CD4-positive, alpha-beta T cell treated with Interleukin-17A for 4 hours (primary cell): Measurements from ENCODE around the gene MGMT.

Source experiments
- DNase-seq: peaks from one replicate; pipeline ENCODE4 v3.0.0-alpha.2; 2020; ENCODE audit warnings: mixed read lengths

MGMT gene

DNA sequence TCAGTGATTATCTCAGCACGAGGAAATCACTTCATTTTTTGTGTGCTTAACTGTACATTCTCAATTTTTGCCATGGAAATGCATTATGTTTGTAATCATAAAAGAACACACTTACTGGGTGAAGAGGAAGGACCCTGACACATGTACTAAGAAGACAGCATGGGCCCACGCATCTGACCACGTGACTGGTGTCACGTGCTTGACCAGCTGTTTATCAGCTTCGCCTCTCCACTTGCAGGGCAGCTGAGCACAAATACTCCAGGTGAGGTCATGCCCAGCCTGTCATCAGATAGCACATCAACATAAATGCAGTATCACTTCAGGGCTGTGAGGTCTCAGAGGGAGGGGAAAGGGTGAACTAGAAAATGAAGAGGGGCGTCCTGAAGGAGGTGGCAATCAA is 317.2 kb downstream of the MGMT start:
- no peak for DNase-seq

DNA sequence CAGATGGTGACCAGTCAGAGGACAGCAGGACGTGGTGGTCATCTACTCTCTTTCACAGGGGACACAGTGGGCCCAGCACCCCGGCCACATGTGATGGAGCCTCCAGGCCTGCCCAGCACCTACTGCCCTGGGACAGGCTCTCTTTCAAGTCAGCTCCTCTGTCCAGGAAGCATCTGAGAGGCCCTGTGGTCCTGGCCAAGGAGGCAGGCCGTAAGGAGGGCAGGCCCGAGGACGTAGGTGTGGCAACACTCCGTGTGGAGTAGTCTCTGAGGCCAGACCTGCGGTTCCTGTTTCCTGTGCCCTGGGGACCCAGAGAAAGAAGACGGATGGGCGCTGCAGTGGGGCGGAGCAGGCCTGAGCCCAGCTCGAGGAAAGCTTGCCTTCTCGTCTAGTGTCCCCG is 317.9 kb downstream of the MGMT start:
- no peak for DNase-seq

DNA sequence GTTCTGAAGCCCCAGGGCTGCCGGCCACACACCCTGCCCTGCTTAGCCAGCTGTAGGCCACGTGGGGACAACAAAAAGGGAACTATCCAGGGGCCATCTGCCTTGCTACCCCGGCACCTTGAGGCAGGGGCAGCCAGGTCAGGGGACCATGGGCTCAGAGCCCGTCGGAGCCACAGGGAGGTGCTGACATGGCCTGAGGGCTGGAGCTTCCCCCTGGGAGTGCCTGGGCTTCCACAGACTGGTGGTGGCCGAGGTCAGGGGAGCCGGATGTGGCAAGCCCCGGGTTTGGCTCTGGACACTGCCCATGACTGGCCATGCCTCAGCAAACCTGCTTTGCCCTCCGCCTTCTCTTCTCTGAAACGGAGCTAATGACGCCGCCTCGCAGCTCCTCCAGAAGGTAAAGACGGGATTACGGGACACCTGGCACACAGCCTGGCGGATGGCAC is 318.5 kb downstream of the MGMT start:
- no peak for DNase-seq

DNA sequence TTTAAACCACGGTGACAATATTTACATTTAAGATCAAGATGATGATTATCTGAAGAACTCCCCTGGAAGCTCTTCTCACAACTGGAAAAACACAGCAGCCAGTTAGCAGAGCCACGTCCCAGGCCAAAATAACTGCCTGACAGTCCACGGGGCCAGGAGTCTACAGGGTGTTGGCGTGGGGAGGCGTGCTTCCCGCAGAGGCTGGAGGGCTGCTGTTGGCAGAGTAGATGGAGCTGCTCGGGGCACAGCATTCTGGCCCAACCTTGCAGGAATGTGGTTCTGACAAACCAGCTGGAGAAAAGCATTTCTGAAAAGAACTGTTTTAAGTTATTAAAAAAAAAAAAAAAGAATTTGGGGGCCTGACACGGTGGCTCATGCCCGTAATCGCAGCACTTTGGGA is 319.2 kb downstream of the MGMT start:
- DNase-seq: no peak

DNA sequence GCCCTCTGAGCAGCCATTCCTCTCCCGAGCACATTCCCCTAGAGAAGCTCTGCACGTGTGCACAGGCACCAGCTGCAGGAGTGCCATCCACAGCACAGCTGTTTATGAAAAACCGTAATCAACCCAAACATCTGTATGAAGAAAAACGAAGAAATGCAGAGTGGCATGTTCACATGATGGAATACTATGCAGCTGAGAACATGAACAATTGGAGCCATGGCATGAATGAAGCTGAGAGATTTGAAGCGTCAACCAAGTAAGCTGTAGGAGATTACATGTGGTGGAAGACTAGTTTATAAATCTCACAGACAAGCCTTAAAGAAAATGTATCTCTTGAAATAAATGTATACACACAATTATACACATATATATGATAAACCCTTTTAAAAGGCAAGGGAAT is 320.5 kb downstream of the MGMT start:
- DNase-seq: no peak

DNA sequence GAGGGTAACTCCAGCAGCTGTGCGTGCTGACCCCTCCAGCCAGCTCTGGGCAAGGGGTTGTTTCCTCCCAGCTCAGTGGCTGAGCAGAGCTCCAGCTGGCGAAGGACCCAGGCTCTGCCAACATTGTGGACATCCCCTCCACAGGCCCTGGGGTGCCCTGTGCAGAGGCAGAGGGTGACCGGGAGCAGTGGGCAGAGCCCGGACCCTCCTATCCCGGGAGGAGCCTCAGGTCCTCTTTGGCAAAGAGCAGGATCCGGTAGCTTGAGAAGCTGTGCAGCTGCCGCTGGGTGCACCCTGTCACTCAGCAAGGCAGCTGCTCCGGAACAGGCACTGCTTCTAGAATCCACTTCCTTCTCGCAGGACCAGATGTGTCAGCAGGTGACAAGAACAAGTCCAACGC is 321.2 kb downstream of the MGMT start:
- no peak for DNase-seq

DNA sequence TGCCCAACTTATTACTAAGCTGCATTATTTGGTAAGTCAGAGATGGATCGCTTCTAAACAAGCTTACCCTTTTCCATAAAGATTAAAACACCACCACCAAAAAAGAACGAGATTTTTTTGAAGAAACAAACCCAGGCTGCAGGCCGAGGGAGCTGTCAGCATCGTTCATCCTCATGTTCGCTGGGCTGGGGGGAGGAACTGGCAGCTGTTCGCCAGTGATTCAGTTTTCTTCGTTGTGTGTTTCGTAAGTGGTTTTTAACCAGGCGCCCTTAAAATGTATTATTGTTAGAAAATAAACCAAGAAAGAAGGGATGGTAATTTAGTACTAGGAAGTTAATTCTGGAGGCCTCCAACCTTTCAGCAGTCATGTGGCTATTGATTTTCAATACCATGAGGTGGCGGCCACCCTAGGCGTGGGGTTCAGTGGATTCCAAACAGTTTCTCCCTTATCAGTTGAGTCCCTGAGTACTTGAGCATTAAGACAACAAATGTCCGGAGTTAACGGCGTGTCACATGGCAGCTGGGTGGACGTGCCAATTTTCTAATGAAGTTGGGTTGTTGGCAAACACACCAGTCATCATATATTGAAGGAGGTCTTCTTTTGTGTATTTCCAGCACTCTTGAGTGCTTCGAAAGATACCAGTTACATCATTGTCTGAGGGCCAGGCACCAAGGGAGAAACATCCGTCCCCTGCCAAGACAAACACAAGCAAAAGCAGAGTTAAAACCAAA is 323.8 kb downstream of the MGMT start:
- no peak for DNase-seq

DNA sequence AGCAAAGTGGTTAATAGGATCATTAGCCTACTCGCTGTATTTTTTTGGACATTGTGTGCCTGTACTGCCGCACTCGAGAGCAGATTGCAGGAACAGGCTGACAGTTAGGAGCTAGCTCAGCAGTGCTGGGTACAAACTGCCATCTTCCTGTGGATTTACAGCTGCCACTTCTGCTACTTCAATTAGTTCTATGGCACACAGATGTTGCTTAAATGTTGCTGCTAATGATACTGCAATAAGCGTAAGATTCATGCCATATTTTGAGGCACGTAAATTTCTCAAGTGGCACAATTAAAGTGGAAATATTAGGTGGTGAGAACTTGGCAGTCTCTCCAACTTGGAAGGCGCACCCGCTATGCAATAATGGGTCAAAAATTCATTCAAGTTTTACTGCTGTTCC is 325.1 kb downstream of the MGMT start:
- DNase-seq: no peak

GRCh38 chr10:129792864-129793263 is 325.8 kb downstream of the MGMT start:
- DNase-seq: no peak

- no peak for DNase-seq
Observed at GRCh38 chr10:129793479-129793878, 326.4 kb downstream of the MGMT start.

- DNase-seq: no peak
Observed at GRCh38 chr10:129793996-129794395, 327.0 kb downstream of the MGMT start.

- DNase-seq: no peak
Observed at GRCh38 chr10:129796710-129797420, 329.8 kb downstream of the MGMT start.

- no peak for DNase-seq
Observed at GRCh38 chr10:129799942-129800341, 332.9 kb downstream of the MGMT start.

GRCh38 chr10:129800796-129801340 is 333.8 kb downstream of the MGMT start:
- no peak for DNase-seq

- DNase-seq: no peak
Observed at GRCh38 chr10:129807211-129807610, 340.2 kb downstream of the MGMT start.

GRCh38 chr10:129808092-129808983 is 341.3 kb downstream of the MGMT start:
- no peak for DNase-seq

DNA sequence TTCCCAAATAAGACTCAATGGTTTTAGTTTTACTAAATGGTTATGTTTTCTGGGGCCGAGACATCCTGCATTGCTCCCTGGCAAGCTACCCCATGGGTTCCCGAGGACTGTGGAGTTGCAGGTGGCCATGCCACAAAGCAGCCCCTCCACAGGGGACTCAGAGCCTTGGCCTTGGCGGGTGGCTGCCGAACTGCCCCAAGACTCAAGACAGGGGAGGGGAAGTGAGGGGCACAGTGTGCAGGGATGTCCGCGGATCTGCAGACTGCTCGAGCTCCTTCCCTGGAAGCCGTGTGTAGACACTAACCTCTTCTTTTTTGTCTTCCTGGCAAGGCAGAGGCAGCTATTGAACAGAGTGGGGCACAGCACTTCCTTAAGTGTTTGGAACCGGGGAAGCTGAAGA is 342.4 kb downstream of the MGMT start:
- no peak for DNase-seq

DNA sequence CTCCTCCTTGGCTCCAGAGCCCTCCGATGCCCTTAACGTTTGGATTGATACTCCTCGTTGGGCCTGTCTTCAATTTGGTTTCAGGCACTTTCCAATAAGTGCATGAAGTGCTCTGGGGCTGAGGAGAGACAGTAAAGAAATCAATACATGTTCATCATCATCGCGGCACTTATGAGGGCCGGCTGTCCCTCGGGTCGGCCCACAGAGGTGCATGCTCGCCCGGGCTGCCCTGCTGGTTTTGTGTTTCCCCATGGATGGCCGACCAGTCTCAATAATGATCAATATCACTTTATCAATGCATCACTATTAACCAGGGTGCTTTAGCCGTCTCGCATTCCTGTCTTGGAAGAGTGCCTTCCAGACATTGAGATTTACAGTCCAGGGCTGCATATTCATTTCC is 342.8 kb downstream of the MGMT start:
- no peak for DNase-seq

- DNase-seq: no peak
Observed at GRCh38 chr10:129811208-129811607, 344.2 kb downstream of the MGMT start.

- no peak for DNase-seq
Observed at GRCh38 chr10:129812398-129812797, 345.4 kb downstream of the MGMT start.

DNA sequence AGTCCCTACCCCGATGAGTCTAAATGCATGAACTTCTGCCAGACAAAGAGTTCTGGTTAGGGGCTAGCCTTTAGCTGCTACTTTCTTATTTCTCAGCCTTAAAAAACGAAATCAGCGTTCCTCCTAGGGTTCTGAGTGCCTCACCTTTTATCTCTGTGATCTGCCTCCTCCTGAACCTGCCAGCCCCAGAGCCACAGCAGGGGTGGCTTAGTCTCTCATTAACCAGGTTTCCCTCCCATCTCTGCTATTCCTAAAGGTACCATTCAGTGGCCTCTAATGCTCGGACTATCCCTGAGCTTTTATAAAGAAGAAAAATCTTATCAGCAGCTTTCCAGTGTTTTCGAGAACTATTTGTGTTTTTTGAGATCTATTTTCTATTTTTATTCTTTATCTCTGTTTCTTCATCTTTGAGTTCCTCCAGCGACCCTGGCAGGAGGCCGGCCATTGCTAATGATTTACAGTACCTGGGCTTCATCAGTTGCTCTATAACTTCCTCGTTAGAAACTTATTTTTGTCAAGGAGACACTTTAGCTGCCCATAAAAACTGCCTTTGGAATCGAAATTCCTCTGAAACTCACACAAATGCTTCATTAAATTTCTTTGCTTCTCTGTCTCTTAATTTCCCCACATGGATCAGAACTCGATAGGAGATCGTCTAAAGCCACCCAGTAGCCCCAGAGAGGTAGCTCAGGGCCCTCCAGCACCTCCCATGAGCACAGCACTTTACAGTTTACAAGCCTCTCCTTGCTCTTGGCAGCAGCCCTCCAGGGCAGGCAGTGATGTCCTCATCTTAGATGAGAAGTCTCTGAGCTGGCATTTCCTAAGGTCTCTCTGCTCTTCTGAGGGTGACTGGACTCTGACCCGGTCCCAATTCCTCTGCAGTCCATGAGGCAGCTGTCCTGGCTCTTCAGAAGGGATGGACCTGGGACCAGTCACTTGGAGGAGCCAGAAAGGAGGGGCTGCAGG is 347.9 kb downstream of the MGMT start:
- no peak for DNase-seq
